Parathyroid adenoma (tissue), 2 donors: ENCODE measurements around the gene CFLAR.
"Not testable (repeated sequence)": the region's sequence is repeated elsewhere in the genome, so short reads cannot be mapped to it uniquely, and the experiment has no call there.

Experiments
- H2AFZ ChIP-seq: fragments of 300-600 bp; sonication (generic); one replicate; pipeline ENCODE4 v1.7.0; 2017; ENCODE audit warnings: antibody characterized with exemption, mild to moderate bottlenecking
- H3K27ac ChIP-seq: fragments of 300-600 bp; sonication (generic); one replicate; pipeline ENCODE4 v1.7.0; 2017
- H3K27me3 ChIP-seq: fragments of 300-600 bp; sonication (generic); one replicate; pipeline ENCODE4 v1.7.0; 2017; ENCODE audit warnings: low read length; ENCODE audit not compliant: control insufficient read depth, insufficient read depth
- H3K36me3 ChIP-seq: fragments of 300-600 bp; sonication (generic); one replicate; pipeline ENCODE4 v1.7.0; 2017; ENCODE audit warnings: low read length; ENCODE audit not compliant: control insufficient read depth, insufficient read depth
- H3K4me1 ChIP-seq: fragments of 300-600 bp; sonication (generic); one replicate; pipeline ENCODE4 v1.7.0; 2017; ENCODE audit warnings: control low read depth
- H3K4me2 ChIP-seq: fragments of 300-600 bp; sonication (generic); one replicate; pipeline ENCODE4 v1.7.0; 2017; ENCODE audit warnings: low read length
- H3K4me3 ChIP-seq: fragments of 300-600 bp; sonication (generic); one replicate; pipeline ENCODE4 v1.7.0; 2017; ENCODE audit warnings: low read depth, low read length
- H3K79me2 ChIP-seq: fragments of 300-600 bp; sonication (generic); one replicate; pipeline ENCODE4 v1.7.0; 2017; ENCODE audit warnings: control low read depth
- H3K9ac ChIP-seq: fragments of 300-600 bp; sonication (generic); one replicate; pipeline ENCODE4 v1.7.0; 2017; ENCODE audit warnings: mild to moderate bottlenecking
- H3K9me3 ChIP-seq: fragments of 300-600 bp; sonication (generic); one replicate; pipeline ENCODE4 v1.7.0; 2017; ENCODE audit warnings: low read length; ENCODE audit not compliant: control insufficient read depth
- CTCF ChIP-seq: fragments of 300-600 bp; sonication (generic); IDR thresholded peaks from one replicate; pipeline ENCODE4 v1.7.0; 2017; ENCODE audit warnings: antibody characterized with exemption, mild to moderate bottlenecking
- donor health status: primary hyperparathyroidism.

Gene CFLAR

GRCh38 chr2:201176081-201176481, 60.1 kb downstream of the CFLAR start:
- H3K27ac ChIP-seq, result no peak overlapping the region

GRCh38 chr2:201180010-201180409, 64.0 kb downstream of the CFLAR start:
- H3K27me3 ChIP-seq, result no peaks in the 10 kb centered on the region
- H3K9me3 ChIP-seq, result no peaks in the 10 kb centered on the region
- H3K79me2 ChIP-seq, result no peaks in the 10 kb centered on the region
- H3K9ac ChIP-seq, result no peak overlapping the region
- no peak overlapping the region for H3K4me2 ChIP-seq
- H3K36me3 ChIP-seq, result no peaks in the 10 kb centered on the region
- H3K27ac ChIP-seq, result no peak overlapping the region
- peaks cover 8% of the 10 kb centered on the region for H3K4me1 ChIP-seq
- peak overlapping the region; percentile 60 for H2AFZ ChIP-seq
- no peak overlapping the region for H3K4me3 ChIP-seq
- no peak for TF ChIP-seq CTCF

More at GRCh38 chr2:201176081-201176481, 60.1 kb downstream of the CFLAR start:
- Histone ChIP-seq H3K9ac (no peak overlapping the region), H2AFZ (no peak overlapping the region), H3K27me3 (no peaks in the 10 kb centered on the region), H3K4me2 (no peak overlapping the region), H3K4me1 (peaks cover 8% of the 10 kb centered on the region), H3K9me3 (no peaks in the 10 kb centered on the region), H3K4me3 (no peak overlapping the region), H3K79me2 (no peaks in the 10 kb centered on the region), H3K36me3 (no peaks in the 10 kb centered on the region)
- no peak for TF ChIP-seq CTCF

GRCh38 chr2:201182650-201183364, 66.8 kb downstream of the CFLAR start, which contains the start of gene CASP10:
Gene CASP10 (plus strand): TSS chr2:201183141. CDS start chr2:201185778, 2,637 bp downstream.
- peak within 1 kb of the TSS; percentile 9 for H3K27ac ChIP-seq
- H2AFZ ChIP-seq, result peak within 1 kb of the TSS; percentile 48
- peak within 1 kb of the TSS; percentile 84 for H3K4me2 ChIP-seq
- H3K79me2 ChIP-seq, result no peaks in the 10 kb centered on the region
- no peaks in the 10 kb centered on the region for H3K9me3 ChIP-seq
- H3K4me1 ChIP-seq, result peaks cover 8% of the 10 kb centered on the region
- H3K4me3 ChIP-seq, result peak within 1 kb of the TSS; percentile 78
- no peaks in the 10 kb centered on the region for H3K27me3 ChIP-seq
- peak; percentile 16 for TF ChIP-seq CTCF
- no peak within 1 kb of the TSS for H3K9ac ChIP-seq
- H3K36me3 ChIP-seq, result no peaks in the 10 kb centered on the region

- Histone ChIP-seq H3K9me3 (no peaks in the 10 kb centered on the region), H3K36me3 (no peaks in the 10 kb centered on the region), H3K4me1 (peaks cover 8% of the 10 kb centered on the region), H3K9ac (no peak overlapping the region), H2AFZ (peak overlapping the region; percentile 48), H3K4me3 (peak overlapping the region; percentile 78), H3K27ac (peak overlapping the region; percentile 9), H3K27me3 (no peaks in the 10 kb centered on the region), H3K79me2 (no peaks in the 10 kb centered on the region), H3K4me2 (peak overlapping the region; percentile 84)
- no peak for TF ChIP-seq CTCF
These were observed 67.4 kb downstream of the CFLAR start for GRCh38 chr2:201183365-201183727.

GRCh38 chr2:201183835-201184234, 67.9 kb downstream of the CFLAR start:
- not testable (repeated sequence) for H3K27me3 ChIP-seq, H3K9me3 ChIP-seq, H3K9ac ChIP-seq, H3K36me3 ChIP-seq, H3K79me2 ChIP-seq, H2AFZ ChIP-seq, H3K4me1 ChIP-seq, H3K27ac ChIP-seq
- Histone ChIP-seq H3K4me2 (peak overlapping the region; percentile 62), H3K4me3 (peak overlapping the region; percentile 78)

GRCh38 chr2:201184248-201184647, 68.3 kb downstream of the CFLAR start:
- H3K4me3 ChIP-seq, result peak overlapping the region; percentile 50

More at GRCh38 chr2:201184248-201184647, 68.3 kb downstream of the CFLAR start:
- not testable (repeated sequence) for H3K27ac ChIP-seq, H3K36me3 ChIP-seq, H3K4me1 ChIP-seq, H3K9ac ChIP-seq, H3K27me3 ChIP-seq, H3K79me2 ChIP-seq, H3K9me3 ChIP-seq, H2AFZ ChIP-seq
- peak overlapping the region; percentile 62 for H3K4me2 ChIP-seq
